Measurements from ENCODE around the gene GPR132. TPM values are rescaled to one million over a fixed set of nuclear protein-coding genes. Genes with fewer than 3 reads are reported as not detected.

Gene GPR132
- total RNA-seq, 1 experiment from 2014 or later = 0.10 TPM

GRCh38 chr14:105042813-105043212 lies 22.4 kb downstream of the GPR132 start:
- Histone ChIP-seq H2AFZ (ENCODE audit: low read depth, low read length, poor library complexity, severe bottlenecking) (no peak overlapping the region), H3K4me3 (replicated peaks in 1 of 2; ENCODE audit: low read depth in 1 of 2, low read length in 2 of 2) (no peak overlapping the region), H3K9ac (ENCODE audit: low read length) (no peak overlapping the region), H4K20me1 (ENCODE audit: insufficient read depth) (no peaks in the 10 kb centered on the region), H3K27me3 (ENCODE audit: insufficient read depth, low read length) (no peaks in the 10 kb centered on the region), H3K9me3 (ENCODE audit: control insufficient read depth in 1 of 2, insufficient read depth in 1 of 2, low read depth in 1 of 2, low read length in 2 of 2) (no peaks in the 10 kb centered on the region), H3K9me2 (ENCODE audit: insufficient read depth) (no peaks in the 10 kb centered on the region), H3K79me2 (ENCODE audit: insufficient read depth, low read length) (no peaks in the 10 kb centered on the region), H3K4me2 (ENCODE audit: low read length) (no peak overlapping the region), H3K36me3 (ENCODE audit: control insufficient read depth in 1 of 2, insufficient read depth in 2 of 2, low read length in 2 of 2) (no peaks in the 10 kb centered on the region), H3K4me1 (ENCODE audit: control insufficient read depth in 1 of 2, insufficient read depth in 2 of 2, low read length in 2 of 2) (peaks cover 0 to 17% of the 10 kb centered on the region in 2 experiments; a peak in 2 of 4 replicates), H3K27ac (ENCODE audit: low read depth, low read length) (no peak overlapping the region)
- TF ChIP-seq EGR1 (IDR thresholded peaks at IDR 0.05; ENCODE audit: low read depth) (no peak), CEBPB (IDR thresholded peaks at IDR 0.05; ENCODE audit: low read depth) (no peak), ZNF274 (IDR thresholded peaks at IDR 0.05; ENCODE audit: low read depth, low read length) (no peak), RAD21 (IDR thresholded peaks at IDR 0.05; ENCODE audit: low read depth) (no peak)
- CTCF ChIA-PET = no interaction called here
- ATAC-seq (no peak), DNase-seq (ENCODE audit: low read depth, low spot score) (no peak)
- no TSS peak for BruUV-seq (replicated peaks)
- intact Hi-C loops (cut with micrococcal nuclease) = no loop called here
- RAD21 ChIA-PET (ENCODE audit: low non-redundant PET in 1 of 2, low total read pairs in 2 of 2, uncharacterized antibody in 2 of 2, unreplicated experiment in 2 of 2) = no interaction called here
- POLR2A ChIA-PET = no interaction called here

GRCh38 chr14:105041841-105042765 lies 23.1 kb downstream of the GPR132 start:
- Histone ChIP-seq H3K4me1 (ENCODE audit: control insufficient read depth in 1 of 2, insufficient read depth in 2 of 2, low read length in 2 of 2) (peaks cover 0 to 17% of the 10 kb centered on the region in 2 experiments; a peak in 2 of 4 replicates), H3K4me2 (ENCODE audit: low read length) (no peak overlapping the region), H4K20me1 (ENCODE audit: insufficient read depth) (no peaks in the 10 kb centered on the region), H3K9ac (ENCODE audit: low read length) (no peak overlapping the region), H3K4me3 (replicated peaks in 1 of 2; ENCODE audit: low read depth in 1 of 2, low read length in 2 of 2) (no peak overlapping the region), H2AFZ (ENCODE audit: low read depth, low read length, poor library complexity, severe bottlenecking) (no peak overlapping the region), H3K27me3 (ENCODE audit: insufficient read depth, low read length) (no peaks in the 10 kb centered on the region), H3K9me2 (ENCODE audit: insufficient read depth) (no peaks in the 10 kb centered on the region), H3K9me3 (ENCODE audit: control insufficient read depth in 1 of 2, insufficient read depth in 1 of 2, low read depth in 1 of 2, low read length in 2 of 2) (no peaks in the 10 kb centered on the region), H3K79me2 (ENCODE audit: insufficient read depth, low read length) (no peaks in the 10 kb centered on the region), H3K27ac (ENCODE audit: low read depth, low read length) (no peak overlapping the region), H3K36me3 (ENCODE audit: control insufficient read depth in 1 of 2, insufficient read depth in 2 of 2, low read length in 2 of 2) (no peaks in the 10 kb centered on the region)
- BruUV-seq (replicated peaks) = no TSS peak
- ChIA-PET CTCF (no interaction called here), POLR2A (interaction anchor here (1.0 kb wide), 1 partner anchor 69 kb away, joined by 3 read pairs; no protein-coding TSS in a partner anchor), RAD21 (ENCODE audit: low non-redundant PET in 1 of 2, low total read pairs in 2 of 2, uncharacterized antibody in 2 of 2, unreplicated experiment in 2 of 2) (interaction anchor here in 1 of 2 experiments (0.7 kb wide), 1 partner anchor 22 kb away, joined by 3 read pairs; no protein-coding TSS in a partner anchor)
- intact Hi-C loops (cut with micrococcal nuclease) = no loop called here
- TF ChIP-seq EZH2phosphoT487 (IDR thresholded peaks at IDR 0.05; ENCODE audit: borderline replicate concordance) = no peak
- TF ChIP-seq RAD21 (IDR thresholded peaks at IDR 0.05; ENCODE audit: low read depth) = no peak
- no peak for TF ChIP-seq CTCF (IDR thresholded peaks at IDR 0.05 in 2 of 3, conservative IDR thresholded peaks at IDR 0.05 in 1 of 3; ENCODE audit: borderline replicate concordance in 1 of 3, insufficient read depth in 1 of 3, low read depth in 2 of 3, low read length in 2 of 3)
- ATAC-seq (no peak), DNase-seq (ENCODE audit: low read depth, low spot score) (no peak)
